GM19463 (cell line): ENCODE results near the gene CSF1.
"Not testable (repeated sequence)": the region's sequence is repeated elsewhere in the genome, so short reads cannot be mapped to it uniquely, and the experiment has no call there.

Experiments
- ATAC-seq: cut with Tn5 transposase; IDR thresholded peaks from one replicate; pipeline ENCODE4 v1.9.1; 2021; ENCODE audit warnings: mild to moderate bottlenecking, moderate library complexity; ENCODE audit not compliant: unreplicated experiment

Gene CSF1

GRCh38 chr1:109933856-109934711, 23.4 kb downstream of the CSF1 start:
- no peak for ATAC-seq

DNA sequence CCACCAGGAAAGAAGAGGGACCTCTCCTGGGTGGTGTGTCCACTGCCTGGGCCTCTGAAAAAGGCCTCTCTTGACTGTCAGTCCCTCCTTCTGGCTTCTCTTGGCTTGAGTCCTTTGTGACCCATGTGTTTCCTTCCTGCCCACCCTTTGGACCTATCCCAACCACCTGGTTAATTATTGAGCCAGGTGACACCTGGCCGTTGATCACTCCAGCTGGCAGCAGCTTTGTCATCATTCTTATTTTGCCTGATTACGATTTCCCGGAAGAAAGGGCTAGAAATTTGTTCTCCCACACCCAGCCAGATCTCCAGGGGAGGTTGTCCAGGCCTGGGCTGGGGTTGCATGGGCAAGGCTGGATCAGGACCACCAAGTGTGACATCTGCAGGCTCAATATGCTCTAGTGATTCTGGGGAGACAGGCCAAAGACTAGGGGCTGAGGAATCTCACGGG, 24.8 kb downstream of the CSF1 start:
- ATAC-seq = no peak

DNA sequence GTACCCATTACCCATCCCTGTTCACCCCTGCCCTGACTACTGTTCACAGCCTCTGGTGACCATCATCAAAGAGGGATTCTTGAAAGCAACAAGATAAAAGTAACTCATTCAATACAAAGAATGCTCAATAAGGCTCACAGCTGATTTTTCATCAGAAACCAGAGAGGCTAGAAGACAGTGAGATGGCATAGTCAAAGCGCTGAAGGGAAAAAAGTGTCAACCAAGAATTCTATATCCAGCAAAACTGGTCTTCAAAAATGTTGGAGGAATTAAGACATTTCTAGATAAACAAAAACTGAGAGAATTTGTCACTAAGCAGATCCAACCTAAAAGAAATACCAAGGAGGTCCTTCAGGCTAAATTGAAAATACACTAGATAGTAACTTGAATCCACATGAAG, 27.1 kb downstream of the CSF1 start:
- ATAC-seq = no peak

- no peak for ATAC-seq
Measured at GRCh38 chr1:109938556-109938955, 27.9 kb downstream of the CSF1 start.

GRCh38 chr1:109942434-109942833, 31.8 kb downstream of the CSF1 start:
- no peak for ATAC-seq

DNA sequence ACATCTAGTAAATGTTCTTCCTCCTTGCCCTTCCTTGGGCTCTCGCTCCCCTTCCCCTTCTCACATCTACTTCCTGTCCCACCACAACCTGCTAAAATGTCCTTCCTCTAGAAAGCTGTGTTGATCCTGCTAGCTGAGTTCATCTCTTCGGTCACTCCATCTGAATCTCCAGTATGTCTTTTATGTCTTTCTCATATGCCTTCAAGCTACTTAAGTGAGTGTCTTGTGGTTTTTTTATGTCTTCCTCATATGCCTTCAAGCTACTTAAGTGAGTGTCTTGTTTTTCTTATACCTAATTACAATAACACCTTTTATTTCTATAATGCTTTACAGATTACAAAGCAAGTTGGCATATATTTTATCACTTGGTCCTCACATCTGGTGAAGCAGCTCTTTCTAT, 33.9 kb downstream of the CSF1 start:
- ATAC-seq = no peak

DNA sequence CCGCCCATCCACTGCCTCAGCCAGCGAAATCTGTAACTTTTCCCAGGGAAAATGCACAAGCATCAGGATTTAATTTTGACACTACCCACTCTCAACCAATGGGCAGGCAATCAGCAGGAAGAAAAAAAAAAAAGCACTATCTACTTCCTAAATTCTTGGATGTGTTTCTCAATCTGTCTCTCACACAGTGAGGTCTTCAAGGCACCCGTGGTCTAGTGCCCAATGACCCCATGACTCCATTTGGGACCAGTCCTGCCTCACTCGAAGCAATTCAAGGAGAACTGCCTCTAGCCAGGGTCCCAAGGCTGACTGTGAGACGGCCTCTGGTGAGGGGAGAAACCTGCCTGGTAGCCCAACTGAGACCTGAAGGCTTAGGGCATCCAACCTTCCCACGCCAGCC, 35.9 kb downstream of the CSF1 start:
- no peak for ATAC-seq

GRCh38 chr1:109947582-109948284, 37.1 kb downstream of the CSF1 start:
- no peak for ATAC-seq

- no peak for ATAC-seq
Measured at GRCh38 chr1:109948285-109948630, 37.6 kb downstream of the CSF1 start.

- no peak for ATAC-seq
Measured at GRCh38 chr1:109950038-109950437, 39.4 kb downstream of the CSF1 start.

DNA sequence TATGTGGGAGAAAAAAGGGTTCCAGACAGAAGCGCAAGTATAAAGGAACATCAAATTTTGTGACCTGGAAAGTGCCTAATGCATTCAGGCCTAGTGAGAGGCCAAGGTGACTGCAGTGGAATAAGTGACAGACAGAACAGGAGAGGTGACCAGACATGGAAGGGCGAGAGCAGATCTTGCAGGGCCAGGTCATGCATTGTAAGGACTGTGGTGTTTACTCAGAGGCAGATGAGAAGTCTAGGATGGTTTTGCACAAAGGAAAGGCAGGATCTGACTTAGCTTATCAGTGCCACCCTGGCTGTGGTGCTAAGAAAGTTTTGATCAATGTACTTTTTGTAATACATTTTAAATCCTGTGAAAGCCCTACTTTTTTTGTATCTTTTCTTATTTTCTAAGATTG, 39.9 kb downstream of the CSF1 start:
- no peak for ATAC-seq

DNA sequence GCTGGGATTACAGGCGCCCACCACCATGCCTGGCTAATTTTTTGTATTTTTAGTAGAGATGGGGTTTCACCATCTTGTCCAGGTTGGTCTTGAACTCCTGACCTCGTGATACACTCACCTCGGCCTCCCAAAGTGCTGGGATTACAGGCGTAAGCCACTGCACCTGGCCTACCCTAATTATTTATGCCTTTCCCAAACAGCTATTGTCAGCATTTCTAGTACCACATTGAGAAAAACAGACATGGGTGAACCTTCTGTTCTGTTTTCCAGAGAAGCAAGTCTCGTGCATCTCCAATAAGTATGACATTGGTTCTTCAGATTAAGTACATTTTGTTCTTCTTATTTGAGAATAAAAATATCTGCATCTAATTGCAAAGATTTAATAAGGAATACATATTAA, 40.9 kb downstream of the CSF1 start:
- not testable (repeated sequence) for ATAC-seq

- no peak for ATAC-seq
Measured at GRCh38 chr1:109954041-109954512, 43.4 kb downstream of the CSF1 start.

DNA sequence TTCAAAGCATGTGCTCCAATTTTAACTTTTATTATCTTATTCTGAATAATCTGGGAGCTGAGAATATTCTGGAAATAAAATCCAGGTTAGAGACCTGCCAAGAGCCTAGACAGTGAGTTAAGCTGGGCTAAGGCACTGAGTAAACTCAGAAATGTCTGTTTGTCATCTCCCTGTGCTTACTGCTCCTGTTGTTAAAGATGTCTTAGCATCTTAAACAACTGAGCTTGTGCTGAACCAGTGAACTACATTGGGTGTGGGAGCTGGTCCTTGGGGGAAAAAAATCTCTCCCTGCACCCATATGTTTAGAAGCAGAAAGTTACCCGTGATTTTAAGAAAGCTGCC, 49.0 kb downstream of the CSF1 start:
- ATAC-seq = no peak

DNA sequence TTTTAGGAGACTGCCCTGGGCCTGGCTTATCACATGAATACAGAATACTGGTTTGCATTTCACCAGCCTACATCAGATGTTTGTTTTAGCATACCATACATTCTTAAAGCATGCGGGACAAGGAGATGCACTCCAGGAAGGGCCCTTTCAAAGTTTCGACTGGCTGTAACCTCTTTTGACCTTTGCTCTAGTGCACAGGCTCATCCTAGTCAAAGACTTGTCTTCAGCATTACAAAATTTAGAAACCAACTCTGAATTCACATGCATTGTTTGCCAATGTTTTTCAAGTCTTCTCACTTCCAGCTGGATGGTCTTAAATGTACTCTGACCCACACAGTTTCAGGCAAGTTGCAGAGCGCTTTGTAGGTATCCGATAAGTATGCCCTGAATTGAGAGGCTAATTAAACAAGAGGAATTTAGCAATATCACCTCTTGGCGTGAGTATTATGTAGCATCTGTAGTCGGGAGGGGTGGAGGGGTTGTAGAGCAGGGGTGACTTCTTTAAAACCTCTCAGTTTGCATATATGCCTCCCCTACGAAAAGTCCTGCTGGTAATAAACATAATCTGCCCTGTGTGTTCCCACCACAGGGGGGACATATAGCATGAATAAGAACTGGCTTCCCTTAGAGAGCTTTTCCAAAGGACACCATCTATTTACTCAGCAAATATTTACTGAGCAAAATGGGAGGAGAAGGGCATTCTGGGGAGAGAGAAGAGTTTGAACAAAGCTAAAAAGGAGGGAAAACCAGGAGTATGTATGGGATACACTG, 49.5 kb downstream of the CSF1 start:
- ATAC-seq = no peak

DNA sequence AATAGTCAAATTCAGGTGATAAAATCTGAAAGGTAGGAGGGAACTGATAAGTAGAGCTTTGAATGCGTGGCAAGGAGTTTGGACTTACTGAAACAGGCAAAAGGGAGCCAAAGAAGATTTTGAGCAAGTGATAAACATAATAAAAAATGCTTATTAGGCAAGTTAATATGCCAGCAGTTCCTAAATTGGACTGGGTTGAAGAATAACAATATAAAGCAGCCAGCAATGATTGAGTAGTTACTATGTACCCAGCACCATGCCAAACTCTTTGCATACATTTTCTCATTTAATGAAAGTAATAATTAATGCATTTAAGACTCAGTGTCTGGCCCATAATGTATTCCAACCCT, 50.1 kb downstream of the CSF1 start:
- no peak for ATAC-seq

GRCh38 chr1:109963864-109964263, 53.2 kb downstream of the CSF1 start:
- ATAC-seq = no peak

DNA sequence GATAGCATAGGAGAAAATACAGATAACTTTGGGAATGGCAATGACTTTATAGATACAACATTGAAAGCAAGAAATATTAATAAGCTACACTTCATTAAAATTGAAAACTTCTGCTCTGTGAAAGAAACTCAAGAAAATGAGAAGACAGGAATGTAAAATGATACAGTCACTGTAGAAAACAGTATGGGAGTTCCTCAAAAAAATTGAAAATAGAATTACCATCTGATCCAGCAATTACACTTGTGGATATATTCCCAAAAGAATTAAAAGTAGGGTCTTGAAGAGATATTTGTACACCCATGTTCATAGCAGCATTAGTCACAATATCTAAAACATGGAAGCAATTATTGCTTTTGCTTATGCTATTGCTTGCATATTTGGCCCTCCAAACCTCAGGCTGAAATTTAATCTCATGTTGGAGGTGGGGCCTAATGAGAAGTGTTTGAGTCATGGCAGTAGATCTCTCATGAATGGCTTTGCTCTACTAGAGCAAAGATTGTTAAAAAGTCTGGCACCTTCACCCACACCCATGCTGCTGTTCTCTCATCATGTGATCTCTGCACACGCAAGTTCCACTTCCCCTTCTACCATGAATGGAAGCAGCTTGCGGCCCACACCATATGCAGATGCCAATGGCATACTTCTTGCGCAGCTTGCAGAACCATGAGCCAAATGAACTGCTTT, 58.6 kb downstream of the CSF1 start:
- ATAC-seq = no peak

DNA sequence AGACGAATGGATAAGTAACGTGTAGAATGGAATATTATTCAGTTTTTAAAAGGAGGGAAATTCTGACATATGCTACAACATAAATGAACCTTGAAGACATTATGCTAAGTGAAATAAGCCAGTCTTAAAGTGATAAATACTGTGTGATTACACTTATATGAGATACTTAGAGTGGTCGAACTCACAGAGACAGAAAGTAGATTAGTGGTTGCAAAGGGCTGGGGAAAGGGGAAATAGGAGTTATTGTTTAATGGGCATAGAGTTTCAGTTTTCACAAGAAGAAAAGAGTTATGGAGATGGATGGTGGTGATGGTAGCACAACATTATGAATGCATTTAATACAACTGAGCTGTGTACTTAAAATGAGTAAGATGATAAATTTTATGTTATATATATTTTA, 59.3 kb downstream of the CSF1 start:
- ATAC-seq = no peak

DNA sequence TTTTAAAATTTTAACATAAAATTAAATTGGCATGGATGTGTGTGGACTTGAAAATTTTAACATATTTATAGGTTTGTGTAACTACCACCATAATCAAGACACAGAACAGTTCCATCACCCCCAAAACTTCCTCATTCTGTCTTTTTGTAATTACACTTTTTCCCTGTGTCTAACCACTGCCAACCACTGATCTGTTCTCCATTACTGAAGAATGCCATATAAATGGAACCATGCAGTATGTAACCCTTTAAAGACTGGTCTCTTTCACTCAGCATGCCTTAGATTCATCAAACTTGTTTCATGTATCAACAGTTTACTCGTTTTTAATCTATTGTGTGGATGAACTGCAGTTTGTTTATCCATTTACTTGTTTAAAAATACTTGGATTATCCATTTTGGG, 60.9 kb downstream of the CSF1 start:
- ATAC-seq = no peak

- ATAC-seq = no peak
Measured at GRCh38 chr1:109974191-109974590, 63.5 kb downstream of the CSF1 start.
